ENCODE measurements around the gene ERAL1.

GRCh38 chr17:28860363-28860808 is 5.6 kb downstream of the ERAL1 start:
- TF ChIP-seq RAD21 (IDR thresholded peaks at IDR 0.05; ENCODE audit: low read length): no peak
- no peak for TF ChIP-seq POLR2A (IDR thresholded peaks at IDR 0.05; ENCODE audit: low read depth, low read length)
- no peak for TF ChIP-seq CTCF (conservative IDR thresholded peaks at IDR 0.05; ENCODE audit: low read depth, low read length)
- TF ChIP-seq MXI1 (IDR thresholded peaks at IDR 0.05; ENCODE audit: borderline replicate concordance, low read depth, low read length): no peak
- TF ChIP-seq USF2 (IDR thresholded peaks at IDR 0.05; ENCODE audit: low read depth, low read length): no peak
- no peak for TF ChIP-seq CEBPB (IDR thresholded peaks at IDR 0.05; ENCODE audit: low read depth, low read length)
- TF ChIP-seq CHD1 (IDR thresholded peaks at IDR 0.05; ENCODE audit: low read depth, low read length): no peak
- TF ChIP-seq BHLHE40 (IDR thresholded peaks at IDR 0.05; ENCODE audit: low read depth, low read length): no peak
- no peak for TF ChIP-seq RFX5 (IDR thresholded peaks at IDR 0.05; ENCODE audit: low read depth, low read length)
- TF ChIP-seq FOS (IDR thresholded peaks at IDR 0.05; ENCODE audit: low read depth, low read length): no peak
- TF ChIP-seq SMC3 (IDR thresholded peaks at IDR 0.05; ENCODE audit: low read depth, low read length): no peak
